ENCODE measurements around the gene CDC42EP1. TPM values are rescaled to one million over a fixed set of nuclear protein-coding genes. Genes with fewer than 3 reads are reported as not detected.
"Not testable (repeated sequence)": the region's sequence is repeated elsewhere in the genome, so short reads cannot be mapped to it uniquely, and the experiment has no call there.

Gene CDC42EP1
- polyA plus RNA-seq, 1 donor = 50.3 TPM

- H3K27ac ChIP-seq (ENCODE audit: low read length) = peak within 1 kb of the TSS; percentile 54
- H3K4me1 ChIP-seq (ENCODE audit: control insufficient read depth, insufficient read depth, low read length) = peaks cover 42% of the 10 kb centered on the region
- DNase-seq = peak in 1 of 2 donors; percentile 80
- H3K9me3 ChIP-seq (ENCODE audit: control insufficient read depth, low read depth, low read length) = peaks cover 3% of the 10 kb centered on the region
- peaks cover 18% of the 10 kb centered on the region for H3K36me3 ChIP-seq (ENCODE audit: control insufficient read depth, insufficient read depth, low read length)
- WGBS (ENCODE audit: insufficient coverage, low lambda C conversion rate) = no CpG with 5 or more reads among the region's 99 CpGs
- H3K4me3 ChIP-seq (ENCODE audit: low read length) = peak within 1 kb of the TSS; percentile 55
- peaks cover 4% of the 10 kb centered on the region for H3K27me3 ChIP-seq (ENCODE audit: control insufficient read depth, insufficient read depth, low read length)
These were observed 40.7 kb upstream of the CDC42EP1 start, which contains the start of gene CARD10 for GRCh38 chr22:37519268-37520195. CARD10 (minus strand) TSS chr22:37519415; CDS start chr22:37519200, 215 bp downstream.

- peaks cover 42% of the 10 kb centered on the region for H3K4me1 ChIP-seq (ENCODE audit: control insufficient read depth, insufficient read depth, low read length)
- peaks cover 3% of the 10 kb centered on the region for H3K9me3 ChIP-seq (ENCODE audit: control insufficient read depth, low read depth, low read length)
- DNase-seq = no peak
- whole genome bisulfite sequencing (ENCODE audit: insufficient coverage, low lambda C conversion rate) = no CpG with 5 or more reads among the region's 10 CpGs
- H3K27me3 ChIP-seq (ENCODE audit: control insufficient read depth, insufficient read depth, low read length) = peaks cover 4% of the 10 kb centered on the region
- H3K4me3 ChIP-seq (ENCODE audit: low read length) = no peak overlapping the region
- peak overlapping the region; percentile 50 for H3K27ac ChIP-seq (ENCODE audit: low read length)
- peaks cover 7% of the 10 kb centered on the region for H3K36me3 ChIP-seq (ENCODE audit: control insufficient read depth, insufficient read depth, low read length)
These were observed 39.5 kb upstream of the CDC42EP1 start for GRCh38 chr22:37520776-37521191.

- H3K27ac ChIP-seq (ENCODE audit: low read length) = peak overlapping the region; percentile 50
- DNase-seq = peak in 1 of 2 donors; percentile 89
- peaks cover 4% of the 10 kb centered on the region for H3K36me3 ChIP-seq (ENCODE audit: control insufficient read depth, insufficient read depth, low read length)
- no peaks in the 10 kb centered on the region for H3K9me3 ChIP-seq (ENCODE audit: control insufficient read depth, low read depth, low read length)
- H3K4me1 ChIP-seq (ENCODE audit: control insufficient read depth, insufficient read depth, low read length) = peaks cover 42% of the 10 kb centered on the region
- 20% methylated on average over 1 of the region's 14 CpGs for WGBS (ENCODE audit: insufficient coverage, low lambda C conversion rate)
- H3K4me3 ChIP-seq (ENCODE audit: low read length) = no peak overlapping the region
- H3K27me3 ChIP-seq (ENCODE audit: control insufficient read depth, insufficient read depth, low read length) = peaks cover 4% of the 10 kb centered on the region
These were observed 39.0 kb upstream of the CDC42EP1 start for GRCh38 chr22:37521236-37521739.

DNA sequence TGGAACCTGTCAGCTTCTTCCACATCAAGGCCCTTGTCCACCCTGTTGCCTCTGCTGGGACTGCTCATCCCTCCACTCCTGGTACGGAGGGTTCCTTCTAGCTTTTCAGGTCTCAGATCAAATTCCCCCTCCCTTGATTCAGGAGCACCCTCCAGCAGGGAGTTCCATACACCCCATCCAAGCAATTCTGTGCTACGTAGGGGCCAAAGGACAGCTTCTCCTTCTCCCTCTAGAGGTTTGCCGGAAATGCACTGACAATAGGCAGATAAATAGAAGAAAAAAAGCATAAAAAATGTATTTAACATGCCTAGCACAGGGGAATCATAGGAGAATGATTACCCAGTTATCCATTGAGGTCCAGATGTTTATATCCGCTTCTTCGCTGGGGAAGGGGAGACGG lies 37.8 kb upstream of the CDC42EP1 start:
- peak in 1 of 2 donors; percentile 65 for DNase-seq
- peaks cover 42% of the 10 kb centered on the region for H3K4me1 ChIP-seq (ENCODE audit: control insufficient read depth, insufficient read depth, low read length)
- H3K9me3 ChIP-seq (ENCODE audit: control insufficient read depth, low read depth, low read length) = no peaks in the 10 kb centered on the region
- peaks cover 4% of the 10 kb centered on the region for H3K27me3 ChIP-seq (ENCODE audit: control insufficient read depth, insufficient read depth, low read length)
- H3K27ac ChIP-seq (ENCODE audit: low read length) = no peak overlapping the region
- no CpG with 5 or more reads among the region's 6 CpGs for WGBS (ENCODE audit: insufficient coverage, low lambda C conversion rate)
- no peak overlapping the region for H3K4me3 ChIP-seq (ENCODE audit: low read length)
- H3K36me3 ChIP-seq (ENCODE audit: control insufficient read depth, insufficient read depth, low read length) = peaks cover 2% of the 10 kb centered on the region

DNA sequence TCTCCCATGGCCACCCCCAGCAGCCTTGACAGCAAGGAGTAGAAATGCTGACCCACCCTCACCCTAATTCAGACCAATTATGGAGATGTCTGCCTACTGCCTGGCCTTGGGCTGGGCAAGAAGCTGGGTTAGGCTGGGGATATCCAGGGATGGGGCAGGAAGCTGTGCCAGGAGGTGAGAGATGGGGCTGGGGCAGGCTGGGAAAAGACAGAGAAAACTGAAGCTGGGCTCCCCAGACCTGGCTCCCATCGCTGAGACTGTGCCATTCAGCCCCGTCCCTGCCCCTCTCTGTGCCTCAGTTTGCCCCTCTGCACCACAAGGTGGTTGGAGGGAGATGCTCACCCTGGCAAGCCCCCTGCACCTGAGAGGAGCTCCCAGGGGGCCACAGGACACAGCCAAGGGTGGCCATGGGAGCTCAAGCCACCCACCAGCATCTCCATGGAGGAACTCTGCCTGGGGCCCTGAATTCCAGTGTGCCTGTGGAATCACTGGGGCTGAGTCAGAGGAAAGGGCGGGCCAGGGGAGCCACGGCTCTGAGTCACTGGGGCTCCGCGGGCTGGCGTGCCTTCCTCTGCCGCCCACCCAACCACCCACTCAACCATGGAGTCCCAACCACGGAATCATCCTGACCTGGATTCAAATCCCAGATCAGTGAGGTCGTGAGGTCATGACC lies 35.1 kb upstream of the CDC42EP1 start:
- WGBS (ENCODE audit: insufficient coverage, low lambda C conversion rate) = no CpG with 5 or more reads among the region's 10 CpGs
- no peaks in the 10 kb centered on the region for H3K27me3 ChIP-seq (ENCODE audit: control insufficient read depth, insufficient read depth, low read length)
- no peaks in the 10 kb centered on the region for H3K9me3 ChIP-seq (ENCODE audit: control insufficient read depth, low read depth, low read length)
- DNase-seq = no peak
- no peak overlapping the region for H3K27ac ChIP-seq (ENCODE audit: low read length)
- H3K36me3 ChIP-seq (ENCODE audit: control insufficient read depth, insufficient read depth, low read length) = no peaks in the 10 kb centered on the region
- H3K4me3 ChIP-seq (ENCODE audit: low read length) = no peak overlapping the region
- H3K4me1 ChIP-seq (ENCODE audit: control insufficient read depth, insufficient read depth, low read length) = peaks cover 33% of the 10 kb centered on the region

GRCh38 chr22:37525746-37526350 lies 34.4 kb upstream of the CDC42EP1 start:
- Histone ChIP-seq H3K36me3 (ENCODE audit: control insufficient read depth, insufficient read depth, low read length) (no peaks in the 10 kb centered on the region), H3K4me3 (ENCODE audit: low read length) (no peak overlapping the region), H3K9me3 (ENCODE audit: control insufficient read depth, low read depth, low read length) (no peaks in the 10 kb centered on the region), H3K4me1 (ENCODE audit: control insufficient read depth, insufficient read depth, low read length) (peaks cover 30% of the 10 kb centered on the region), H3K27ac (ENCODE audit: low read length) (no peak overlapping the region), H3K27me3 (ENCODE audit: control insufficient read depth, insufficient read depth, low read length) (no peaks in the 10 kb centered on the region)
- no CpG with 5 or more reads among the region's 7 CpGs for WGBS (ENCODE audit: insufficient coverage, low lambda C conversion rate)
- no peak for DNase-seq

DNA sequence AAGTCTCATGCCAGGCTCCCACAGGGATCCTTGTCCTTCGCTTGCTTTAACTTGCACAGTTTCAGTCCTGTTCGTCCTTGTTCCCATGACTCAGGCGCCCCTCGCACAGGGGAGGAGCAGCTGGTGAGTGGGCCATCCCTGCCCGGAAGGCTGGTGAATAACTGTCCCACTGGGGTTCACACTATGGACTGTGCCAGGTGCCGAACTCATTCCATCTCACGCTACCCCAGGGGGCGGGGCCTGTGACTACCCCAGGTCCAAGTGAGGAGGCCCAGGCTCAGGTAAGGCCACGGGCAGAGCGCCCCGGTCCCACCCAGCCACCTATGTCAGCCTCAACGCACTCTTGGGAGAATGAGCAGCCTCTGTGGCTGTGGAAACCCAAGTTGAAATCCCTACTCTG lies 33.9 kb upstream of the CDC42EP1 start:
- no peak for DNase-seq
- Histone ChIP-seq H3K9me3 (ENCODE audit: control insufficient read depth, low read depth, low read length) (no peaks in the 10 kb centered on the region), H3K27me3 (ENCODE audit: control insufficient read depth, insufficient read depth, low read length) (no peaks in the 10 kb centered on the region), H3K4me3 (ENCODE audit: low read length) (no peak overlapping the region), H3K27ac (ENCODE audit: low read length) (no peak overlapping the region), H3K36me3 (ENCODE audit: control insufficient read depth, insufficient read depth, low read length) (no peaks in the 10 kb centered on the region), H3K4me1 (ENCODE audit: control insufficient read depth, insufficient read depth, low read length) (peaks cover 24% of the 10 kb centered on the region)
- WGBS (ENCODE audit: insufficient coverage, low lambda C conversion rate) = no CpG with 5 or more reads among the region's 12 CpGs

DNA sequence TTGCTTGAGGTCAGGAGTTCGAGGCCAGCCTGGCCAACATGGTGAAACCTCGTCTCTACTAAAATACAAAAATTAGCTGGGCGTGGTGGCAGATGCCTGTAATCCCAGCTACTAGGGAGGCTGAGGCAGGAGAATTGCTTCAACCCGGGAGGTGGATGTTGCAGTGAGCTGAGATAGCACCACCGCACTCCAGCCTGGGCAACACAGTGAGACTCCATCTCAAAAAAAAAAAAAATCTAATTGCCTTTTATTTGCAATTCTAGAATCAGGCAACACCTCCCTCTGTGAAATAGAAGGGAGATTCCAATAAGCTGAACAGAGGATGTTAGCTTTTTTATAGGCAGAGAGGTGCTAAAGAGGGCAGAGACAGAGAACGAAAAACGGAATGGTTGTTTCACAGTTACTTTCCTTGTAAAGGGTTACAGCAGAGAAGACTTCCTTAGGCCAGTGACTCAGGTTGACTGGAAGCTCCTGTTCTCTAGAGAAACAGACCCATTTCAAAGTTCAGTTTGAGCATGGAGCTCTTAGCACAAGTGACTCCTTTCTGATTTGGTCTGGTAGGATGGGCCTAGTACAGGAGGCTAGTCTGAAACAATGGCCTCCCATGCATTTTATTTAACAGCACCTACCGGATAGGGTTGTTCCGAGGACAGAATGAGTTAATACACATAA lies 33.1 kb upstream of the CDC42EP1 start:
- not testable (repeated sequence) for H3K4me3 ChIP-seq (ENCODE audit: low read length); DNase-seq; H3K27ac ChIP-seq (ENCODE audit: low read length); H3K9me3 ChIP-seq (ENCODE audit: control insufficient read depth, low read depth, low read length); H3K36me3 ChIP-seq (ENCODE audit: control insufficient read depth, insufficient read depth, low read length); H3K27me3 ChIP-seq (ENCODE audit: control insufficient read depth, insufficient read depth, low read length)
- H3K4me1 ChIP-seq (ENCODE audit: control insufficient read depth, insufficient read depth, low read length) = peaks cover 16% of the 10 kb centered on the region
- no CpG with 5 or more reads among the region's 9 CpGs for WGBS (ENCODE audit: insufficient coverage, low lambda C conversion rate)

GRCh38 chr22:37527952-37528351 lies 32.3 kb upstream of the CDC42EP1 start:
- not testable (repeated sequence) for H3K9me3 ChIP-seq (ENCODE audit: control insufficient read depth, low read depth, low read length); H3K27me3 ChIP-seq (ENCODE audit: control insufficient read depth, insufficient read depth, low read length); H3K36me3 ChIP-seq (ENCODE audit: control insufficient read depth, insufficient read depth, low read length); H3K27ac ChIP-seq (ENCODE audit: low read length); DNase-seq; H3K4me1 ChIP-seq (ENCODE audit: control insufficient read depth, insufficient read depth, low read length); H3K4me3 ChIP-seq (ENCODE audit: low read length)
- 92% methylated on average over 2 of the region's 9 CpGs for WGBS (ENCODE audit: insufficient coverage, low lambda C conversion rate)

All from large intestine (tissue), 3 donors.